B cell (primary cell): ENCODE results near the gene CEPT1. TPM values are rescaled to one million over a fixed set of nuclear protein-coding genes. Genes with fewer than 3 reads are reported as not detected.

ENCODE experiments used
- ATAC-seq: fragments of 200-7000 bp; cut with Tn5 transposase; one replicate; pipeline ENCODE4 v1.10.0; 2021; ENCODE audit warnings: low read depth, mild to moderate bottlenecking, moderate number of reproducible peaks, moderate library complexity
- CTCF ChIA-PET: fragments of 350-600 bp; sonication (Branson Sonifier 250); formaldehyde crosslinking; loops from one replicate; lab custom pipeline; 2021; ENCODE audit warnings: antibody characterized with exemption, inconsistent platforms; lab: Charles Lee
- POLR2A ChIA-PET: fragments of 350-600 bp; sonication (Branson Sonifier 250); formaldehyde crosslinking; loops from one replicate; lab custom pipeline; 2021; ENCODE audit warnings: antibody characterized with exemption; lab: Charles Lee
- DNase-seq: peaks from one replicate; pipeline ENCODE4 v3.0.0; 2013
- H2AFZ ChIP-seq: 2 replicates; pipeline ENCODE4 v1.6.1; 2012; ENCODE audit warnings: mild to moderate bottlenecking, low read depth, low read length; ENCODE audit not compliant: insufficient read depth, poor library complexity, severe bottlenecking
- H3K27ac ChIP-seq, 2 donors: 1 replicate in 1 of 2; 2 replicates in 1 of 2; pipeline ENCODE4 v1.5.1; 2012 to 2013; ENCODE audit warnings: low read length in 2 of 2, mild to moderate bottlenecking in 2 of 2, moderate library complexity in 1 of 2
- H3K27me3 ChIP-seq, 4 experiments: fragments of 200-600 bp in 1 of 4; sonication (generic) in 1 of 4; replicated peaks in 1 of 4; 1 replicate in 2 of 4; 2 replicates in 2 of 4; pipeline versions ENCODE4 v1.6.1 to v1.7.0; 2013 to 2016; ENCODE audit warnings: low read length in 3 of 4, mild to moderate bottlenecking in 2 of 4, mixed read lengths in 1 of 4, moderate library complexity in 1 of 4; ENCODE audit not compliant: insufficient read depth in 4 of 4, control insufficient read depth in 3 of 4; ENCODE audit errors: control extremely low read depth in 1 of 4
- H3K36me3 ChIP-seq, 2 experiments: replicated peaks in 1 of 2; 1 replicate in 1 of 2; 2 replicates in 1 of 2; pipeline versions ENCODE4 v1.6.1 to v1.7.1; 2013; ENCODE audit warnings: low read length in 1 of 2; ENCODE audit not compliant: insufficient read depth in 2 of 2, control insufficient read depth in 1 of 2; ENCODE audit errors: control extremely low read depth in 1 of 2, extremely low read depth in 1 of 2
- H3K4me1 ChIP-seq, 2 donors: fragments of 200-600 bp in 1 of 2; sonication (generic) in 1 of 2; 1 replicate in 1 of 2; 2 replicates in 1 of 2; pipeline versions ENCODE4 v1.5.1 to v1.6.1; 2013 to 2017; ENCODE audit warnings: low read length in 2 of 2; ENCODE audit not compliant: control insufficient read depth in 2 of 2, insufficient read depth in 2 of 2
- H3K4me2 ChIP-seq: replicated peaks from 2 replicates; pipeline ENCODE3; 2012; ENCODE audit warnings: mild to moderate bottlenecking, low read depth, low read length; ENCODE audit not compliant: poor library complexity, severe bottlenecking
- H3K4me3 ChIP-seq, 5 experiments: fragments of 200-600 bp in 1 of 5; sonication (generic) in 1 of 5; 1 replicate in 3 of 5; 2 replicates in 2 of 5; pipeline versions ENCODE4 v1.5.1 to v1.7.0; 2011 to 2016; ENCODE audit warnings: low read length in 4 of 5, mild to moderate bottlenecking in 4 of 5, low read depth in 2 of 5, control low read depth in 1 of 5, moderate library complexity in 1 of 5; ENCODE audit not compliant: insufficient read depth in 1 of 5; ENCODE audit errors: control extremely low read depth in 1 of 5, extremely low read depth in 1 of 5
- H3K79me2 ChIP-seq: fragments of 200-600 bp; sonication (generic); one replicate; pipeline ENCODE4 v1.6.0; 2016; ENCODE audit warnings: low read length; ENCODE audit not compliant: control insufficient read depth, insufficient read depth
- H3K9ac ChIP-seq: fragments of 200-600 bp; sonication (generic); 2 replicates; pipeline ENCODE4 v1.6.1; 2017; ENCODE audit warnings: mild to moderate bottlenecking, low read length, moderate library complexity
- H3K9me3 ChIP-seq, 3 donors: one replicate each; pipeline versions ENCODE4 v1.6.1 to v1.7.1; 2013; ENCODE audit warnings: low read length in 2 of 3; ENCODE audit not compliant: control insufficient read depth in 2 of 3, insufficient read depth in 1 of 3; ENCODE audit errors: control extremely low read depth in 1 of 3
- H4K20me1 ChIP-seq: 2 replicates; pipeline ENCODE4 v1.6.0; 2012; ENCODE audit warnings: mild to moderate bottlenecking, low read length; ENCODE audit not compliant: insufficient read depth, control insufficient read depth, poor library complexity, severe bottlenecking
- H3K27ac Mint-ChIP-seq: one replicate; pipeline ENCODE4 v1.8.0; 2021; ENCODE audit warnings: mixed read lengths
- H3K27me3 Mint-ChIP-seq: one replicate; pipeline ENCODE4 v1.8.0; 2021; ENCODE audit warnings: mixed read lengths
- H3K4me1 Mint-ChIP-seq: one replicate; pipeline ENCODE4 v1.8.0; 2021; ENCODE audit warnings: mixed read lengths
- H3K4me3 Mint-ChIP-seq: one replicate; pipeline ENCODE4 v1.8.0; 2021; ENCODE audit warnings: mixed read lengths
- H3K9me3 Mint-ChIP-seq: one replicate; pipeline ENCODE4 v1.8.0; 2022; ENCODE audit warnings: mixed read lengths; ENCODE audit not compliant: insufficient read depth
- EZH2 ChIP-seq: IDR thresholded peaks from 2 replicates; pipeline ENCODE4 v1.6.1; 2012; ENCODE audit warnings: borderline replicate concordance, low read depth, mild to moderate bottlenecking, moderate library complexity, low read length; ENCODE audit not compliant: insufficient read depth, poor library complexity, severe bottlenecking
- WGBS: methylation state at CpG from one replicate; pipeline ENCODE4 v1.1.5; 2013; ENCODE audit warnings: missing lambda C conversion rate; ENCODE audit not compliant: insufficient coverage; 5-methylcytosine and 5-hydroxymethylcytosine counted together
- intact Hi-C: fragments of 100-400 bp; cut with micrococcal nuclease; formaldehyde crosslinking; loops from one replicate; pipeline ENCODE4 v1.10.0; 2022
- polyA plus RNA-seq: library from polyadenylated mRNA; depleted of rRNA; stranded (reverse); fragments of >200 nt; gene quantifications from 2 replicates; pipeline ENCODE4 v1.2.3, GENCODE V29; 2012
- total RNA-seq, 2 donors: library from RNA; stranded (reverse); fragments of 120-200 nt in 1 of 2; gene quantifications; 1 replicate in 1 of 2; 2 replicates in 1 of 2; pipeline versions ENCODE4 v1.2.3 to v1.2.4, GENCODE V29; 2013 to 2022
- TF ChIP-seq, protein P1 (sequence below): fragments of 200-600 bp; IDR thresholded peaks from one replicate; pipeline ENCODE4 v1.8.0; 2022; ENCODE audit warnings: antibody characterized with exemption, mild to moderate bottlenecking

The CEPT1 gene
- total and polyA plus RNA-seq, 2 donors (not counting 1 experiment from before 2014, with no cell fraction given): 47.1 to 83.5 TPM

DNA sequence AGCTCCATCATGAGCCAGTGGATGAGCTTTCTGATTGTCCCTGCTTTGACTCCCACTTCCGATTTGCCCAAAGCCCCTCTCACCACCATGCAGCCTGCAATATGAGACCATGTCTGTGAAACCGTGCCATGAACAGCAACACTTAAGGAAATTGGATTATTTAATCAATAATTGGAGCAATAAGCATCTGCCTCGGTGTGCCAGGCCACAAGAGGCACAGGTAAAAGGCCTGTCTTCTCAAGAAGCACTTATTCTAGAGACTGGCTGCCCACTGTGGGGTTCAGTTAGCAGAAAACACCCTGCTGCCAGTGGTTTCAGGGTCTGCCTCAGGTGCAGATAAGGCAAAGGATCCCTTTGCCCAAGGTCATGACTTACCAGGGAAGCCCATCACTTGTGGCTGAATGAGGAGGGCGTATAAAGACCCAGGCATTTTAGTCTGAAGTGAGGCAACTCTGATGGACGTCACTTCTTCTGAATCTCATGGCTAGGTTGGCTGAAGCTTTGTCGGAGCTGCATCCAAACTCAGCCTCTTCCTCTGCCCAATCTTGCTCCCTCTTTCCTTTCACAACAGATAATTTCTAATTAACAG is 80.4 kb downstream of the CEPT1 start:
- 92% methylated on average over 3 of the region's 6 CpGs for WGBS
- Histone ChIP-seq H3K4me1 (peaks cover 87% of the 10 kb centered on the region in 2 donors), H3K4me2 (peak overlapping the region; percentile 58), H3K9me3 (no peaks in the 10 kb centered on the region), H4K20me1 (no peaks in the 10 kb centered on the region), H3K9ac (peak overlapping the region; percentile 27), H3K27me3 (no peaks in the 10 kb centered on the region), H3K4me3 (peak overlapping the region in 3 of 5 experiments; percentile 18 to 25 (median 24)), H2AFZ (no peak overlapping the region), H3K79me2 (no peaks in the 10 kb centered on the region), H3K36me3 (no peaks in the 10 kb centered on the region), H3K27ac (peak overlapping the region; percentile 68 to 92)
- Mint-ChIP-seq H3K4me3 (peak overlapping the region; percentile 82), H3K27me3 (no peaks in the 10 kb centered on the region), H3K27ac (peak overlapping the region; percentile 91), H3K4me1 (peaks cover 86% of the 10 kb centered on the region), H3K9me3 (no peaks in the 10 kb centered on the region)
- CTCF ChIA-PET: interaction anchor here (0.6 to 10.9 kb wide), 25 partner anchors 12 to 287 kb away, joined by 3 to 205 read pairs (median 5); partner anchors contain the start of genes CEPT1, DENND2D and DRAM2
- no peak for DNase-seq
- ATAC-seq: no peak
- POLR2A ChIA-PET: interaction anchor here (0.6 to 8.3 kb wide), 6 partner anchors 19 to 399 kb away, joined by 3 to 138 read pairs (median 5); partner anchors contain the start of gene DENND2D
- TF ChIP-seq, protein P1, sequence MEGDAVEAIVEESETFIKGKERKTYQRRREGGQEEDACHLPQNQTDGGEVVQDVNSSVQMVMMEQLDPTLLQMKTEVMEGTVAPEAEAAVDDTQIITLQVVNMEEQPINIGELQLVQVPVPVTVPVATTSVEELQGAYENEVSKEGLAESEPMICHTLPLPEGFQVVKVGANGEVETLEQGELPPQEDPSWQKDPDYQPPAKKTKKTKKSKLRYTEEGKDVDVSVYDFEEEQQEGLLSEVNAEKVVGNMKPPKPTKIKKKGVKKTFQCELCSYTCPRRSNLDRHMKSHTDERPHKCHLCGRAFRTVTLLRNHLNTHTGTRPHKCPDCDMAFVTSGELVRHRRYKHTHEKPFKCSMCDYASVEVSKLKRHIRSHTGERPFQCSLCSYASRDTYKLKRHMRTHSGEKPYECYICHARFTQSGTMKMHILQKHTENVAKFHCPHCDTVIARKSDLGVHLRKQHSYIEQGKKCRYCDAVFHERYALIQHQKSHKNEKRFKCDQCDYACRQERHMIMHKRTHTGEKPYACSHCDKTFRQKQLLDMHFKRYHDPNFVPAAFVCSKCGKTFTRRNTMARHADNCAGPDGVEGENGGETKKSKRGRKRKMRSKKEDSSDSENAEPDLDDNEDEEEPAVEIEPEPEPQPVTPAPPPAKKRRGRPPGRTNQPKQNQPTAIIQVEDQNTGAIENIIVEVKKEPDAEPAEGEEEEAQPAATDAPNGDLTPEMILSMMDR: no peak
- TF ChIP-seq EZH2: no peak
- intact Hi-C loops: loop anchor here (2.0 to 10.0 kb wide), 7 partner anchors 33 to 544 kb away; partner anchors contain the start of gene LRIF1

GRCh38 chr1:111221276-111221632 is 81.2 kb downstream of the CEPT1 start:
- H3K9me3 Mint-ChIP-seq: no peaks in the 10 kb centered on the region
- Histone ChIP-seq H3K4me1 (peaks cover 87% of the 10 kb centered on the region in 2 donors), H3K79me2 (no peaks in the 10 kb centered on the region), H3K4me2 (peak overlapping the region; percentile 58), H3K9ac (peak overlapping the region; percentile 31), H3K27me3 (no peaks in the 10 kb centered on the region), H3K9me3 (no peaks in the 10 kb centered on the region), H3K36me3 (no peaks in the 10 kb centered on the region), H3K27ac (peak overlapping the region; percentile 46 to 92), H2AFZ (no peak overlapping the region), H3K4me3 (peak overlapping the region in 2 of 5 experiments; percentile 3 to 41), H4K20me1 (no peaks in the 10 kb centered on the region)
- ChIA-PET POLR2A (interaction anchor here (0.5 to 8.3 kb wide), 6 partner anchors 13 to 398 kb away, joined by 3 to 138 read pairs (median 5); partner anchors contain the start of genes ATP5PB, DENND2D and WDR77), CTCF (interaction anchor here (0.8 to 10.9 kb wide), 19 partner anchors 14 to 286 kb away, joined by 3 to 205 read pairs (median 4); partner anchors contain the start of genes CEPT1, DENND2D and DRAM2)
- DNase-seq (no peak), ATAC-seq (no peak)
- no CpG with 5 or more reads among the region's 2 CpGs for WGBS
- no peak for TF ChIP-seq EZH2
- TF ChIP-seq, protein P1: no peak
- H3K4me1 Mint-ChIP-seq: peaks cover 86% of the 10 kb centered on the region
- peak overlapping the region; percentile 91 for H3K27ac Mint-ChIP-seq
- intact Hi-C loops: loop anchor here (2.0 to 10.0 kb wide), 7 partner anchors 34 to 544 kb away; partner anchors contain the start of gene LRIF1
- peak overlapping the region; percentile 72 for H3K4me3 Mint-ChIP-seq
- H3K27me3 Mint-ChIP-seq: no peaks in the 10 kb centered on the region
